GM12892 (cell line): ENCODE measurements around the gene RNF123.

Experiments
- DNase-seq: peaks from one replicate; pipeline ENCODE4 v3.0.0; 2011; ENCODE audit not compliant: insufficient read length
- FAIRE-seq: peaks from 2 replicates; lab custom pipeline; 2011; peaks lifted over from hg19 to GRCh38; lab: Jason Lieb, UNC
- POLR2A ChIP-seq: IDR thresholded peaks from 2 replicates; pipeline ENCODE4 v1.6.1; 2011; ENCODE audit warnings: low read depth, low read length, control low read depth
- POLR2AphosphoS5 ChIP-seq: IDR thresholded peaks from 2 replicates; pipeline ENCODE4 v1.6.1; 2011; ENCODE audit warnings: low read depth, low read length, control low read depth
- TAF1 ChIP-seq: IDR thresholded peaks from 2 replicates; pipeline ENCODE4 v1.6.1; 2011; ENCODE audit warnings: low read depth, mild to moderate bottlenecking, control low read depth, low read length, borderline replicate concordance

RNF123 gene

DNA sequence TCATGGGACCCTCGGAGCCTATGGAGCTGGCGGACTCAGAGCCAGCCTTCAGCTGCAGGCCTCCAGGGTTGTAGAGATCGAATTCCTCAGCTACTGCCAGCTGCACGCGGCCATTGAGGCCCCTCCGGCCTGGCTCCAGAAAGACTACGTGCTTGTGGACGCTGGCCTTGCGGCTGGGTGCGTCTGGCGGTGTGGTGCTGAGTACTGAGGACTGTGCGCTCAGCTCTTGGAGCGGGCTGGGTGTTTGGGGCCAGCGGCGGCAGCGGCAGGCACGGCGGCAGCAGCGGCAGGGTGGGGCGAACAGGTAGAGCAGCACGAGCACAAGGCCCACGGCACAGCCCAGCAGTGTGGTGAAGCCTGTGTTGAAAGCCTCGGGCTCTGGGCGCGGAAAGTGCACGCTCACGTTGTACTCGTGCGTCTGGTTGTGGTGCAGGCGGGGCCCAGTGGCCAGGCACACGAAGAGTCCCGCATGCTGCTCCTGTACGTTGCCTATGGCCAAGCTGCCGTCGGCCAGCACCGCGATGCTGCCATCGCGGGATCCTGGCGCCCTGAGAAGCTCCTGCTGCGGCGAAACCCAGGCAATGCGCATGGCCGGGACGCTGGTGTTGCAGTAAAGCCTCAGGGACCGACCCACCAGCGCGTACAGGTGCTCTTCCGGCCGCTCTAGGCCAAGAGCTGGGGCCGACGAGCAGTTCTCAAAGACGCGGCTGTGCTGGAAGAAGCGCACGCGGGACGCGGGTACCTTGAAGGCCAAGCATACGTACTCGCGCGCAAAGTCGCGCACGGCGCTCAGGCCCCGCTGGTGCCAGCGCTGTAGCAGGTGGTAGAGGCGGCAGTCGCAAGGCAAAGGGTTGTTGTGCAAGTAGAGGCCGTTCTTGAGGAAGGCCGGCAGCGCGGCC lies 28.9 kb downstream of the RNF123 start:
- FAIRE-seq (no peak), DNase-seq (no peak)
- TF ChIP-seq POLR2AphosphoS5 (no peak), POLR2A (no peak), TAF1 (no peak)

DNA sequence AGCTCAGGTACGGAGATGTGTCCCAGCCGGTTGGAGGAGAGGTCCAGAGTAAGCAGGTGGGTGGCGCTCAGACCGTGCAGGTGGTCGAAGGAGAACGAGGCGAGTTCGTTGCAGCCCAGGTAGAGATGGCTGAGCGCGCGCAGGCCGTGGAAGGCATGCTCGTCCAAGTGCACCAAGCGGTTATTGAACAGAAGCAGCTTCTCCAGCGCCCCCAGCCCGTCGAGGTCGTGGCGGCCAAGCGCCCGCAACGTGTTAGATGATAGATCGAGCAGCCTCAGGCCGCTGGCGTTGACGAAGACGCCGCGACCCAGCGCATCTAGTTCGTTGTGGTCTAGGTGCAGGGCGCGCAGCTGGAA lies 29.5 kb downstream of the RNF123 start:
- FAIRE-seq = no peak

DNA sequence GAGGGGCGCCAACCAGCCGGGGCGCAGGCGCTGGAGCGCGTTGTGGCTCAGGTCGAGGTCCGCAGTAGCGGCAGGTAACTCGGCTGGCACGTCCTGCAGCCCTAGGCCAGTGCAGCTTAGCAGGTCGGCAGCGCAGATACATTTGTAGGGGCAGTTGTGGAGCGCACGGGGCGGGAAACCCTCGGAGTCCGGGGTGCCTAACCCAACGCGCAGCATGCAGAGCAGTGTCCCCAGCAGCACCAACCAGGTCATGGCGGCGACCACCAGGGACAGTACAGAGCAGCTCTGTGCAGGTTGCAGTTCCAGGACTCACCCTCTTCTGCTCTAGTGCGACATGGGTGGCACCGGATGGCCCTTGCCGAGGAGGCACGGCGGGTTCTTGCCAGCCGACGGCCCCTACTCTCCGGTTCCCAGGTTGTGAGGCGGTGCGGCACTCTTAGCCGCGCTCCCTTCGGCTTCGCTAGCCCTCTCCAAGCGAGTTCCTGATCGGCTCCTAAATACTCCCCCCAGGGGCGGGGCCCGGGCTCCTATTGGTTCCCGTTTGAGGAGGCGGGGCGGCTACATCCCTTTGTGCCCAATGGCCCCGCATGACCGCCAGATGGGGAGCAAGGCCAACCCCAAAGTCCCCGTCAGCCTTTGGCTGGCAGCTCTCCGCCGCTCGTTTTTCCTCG lies 30.0 kb downstream of the RNF123 start, which contains the start of gene AMIGO3:
Gene AMIGO3 (minus strand): TSS at position 471 of the 671 bp plus-strand sequence. CDS start 219 bp downstream, at position 252.
- TF ChIP-seq POLR2A (peak; percentile 73; the same call in 1 of the 2 replicates), POLR2AphosphoS5 (peak; percentile 90), TAF1 (no peak)
- peak; percentile 97 for DNase-seq
- peak; percentile 85 for FAIRE-seq

More for the DNA sequence above, 29.5 kb downstream of the RNF123 start:
- no peak for DNase-seq
- TF ChIP-seq POLR2A = no peak
- TF ChIP-seq POLR2AphosphoS5 = no peak
- TF ChIP-seq TAF1 = no peak

DNA sequence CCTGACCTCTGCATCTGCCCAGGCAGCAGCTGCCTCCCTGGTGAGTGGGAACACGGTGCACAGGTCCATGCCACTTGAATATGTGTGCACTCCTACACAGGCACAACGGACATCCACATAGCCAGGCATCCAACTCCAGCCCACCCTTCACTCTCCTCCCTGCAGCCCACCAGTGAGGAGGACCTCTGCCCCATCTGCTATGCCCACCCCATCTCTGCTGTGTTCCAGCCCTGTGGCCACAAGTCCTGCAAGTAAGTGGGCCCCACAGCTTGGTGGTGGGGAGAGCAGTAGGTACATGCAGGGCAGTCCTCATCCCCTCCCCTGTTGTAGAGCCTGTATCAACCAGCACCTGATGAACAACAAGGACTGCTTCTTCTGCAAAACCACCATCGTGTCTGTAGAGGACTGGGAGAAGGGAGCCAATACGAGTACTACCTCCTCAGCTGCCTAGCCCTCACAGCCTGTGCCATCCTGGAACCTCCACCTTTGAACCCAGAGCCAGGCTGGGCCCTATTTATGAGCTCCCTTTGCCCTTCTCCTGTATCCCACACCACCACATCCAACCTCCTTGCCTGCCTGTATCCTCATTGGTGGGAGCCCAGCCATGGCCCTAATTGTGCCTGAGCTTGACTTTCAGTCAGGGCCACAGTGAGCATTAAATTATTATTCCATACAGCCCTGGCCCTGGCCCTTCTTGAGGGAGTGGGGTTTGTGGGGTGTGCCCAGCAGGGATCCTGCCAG lies 31.7 kb downstream of the RNF123 start:
- no peak for FAIRE-seq
- TF ChIP-seq POLR2A (no peak), TAF1 (no peak), POLR2AphosphoS5 (peak; percentile 19; the same call in 1 of the 2 replicates)
- no peak for DNase-seq

DNA sequence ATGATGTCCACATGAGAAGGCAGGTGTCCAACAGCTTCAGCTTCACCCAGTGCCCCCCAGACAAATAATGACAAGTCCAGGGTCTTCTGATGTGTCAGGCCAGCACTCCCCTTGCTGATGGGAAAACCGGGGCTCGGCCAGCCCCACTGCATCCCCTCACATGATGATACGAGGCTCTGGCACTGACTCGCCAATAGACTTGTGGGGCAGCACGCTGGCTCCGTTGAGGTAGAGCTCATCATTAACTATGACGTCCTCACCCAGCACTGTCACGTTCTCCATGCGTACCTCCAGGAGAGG lies 32.2 kb downstream of the RNF123 start:
- no peak for DNase-seq

DNA sequence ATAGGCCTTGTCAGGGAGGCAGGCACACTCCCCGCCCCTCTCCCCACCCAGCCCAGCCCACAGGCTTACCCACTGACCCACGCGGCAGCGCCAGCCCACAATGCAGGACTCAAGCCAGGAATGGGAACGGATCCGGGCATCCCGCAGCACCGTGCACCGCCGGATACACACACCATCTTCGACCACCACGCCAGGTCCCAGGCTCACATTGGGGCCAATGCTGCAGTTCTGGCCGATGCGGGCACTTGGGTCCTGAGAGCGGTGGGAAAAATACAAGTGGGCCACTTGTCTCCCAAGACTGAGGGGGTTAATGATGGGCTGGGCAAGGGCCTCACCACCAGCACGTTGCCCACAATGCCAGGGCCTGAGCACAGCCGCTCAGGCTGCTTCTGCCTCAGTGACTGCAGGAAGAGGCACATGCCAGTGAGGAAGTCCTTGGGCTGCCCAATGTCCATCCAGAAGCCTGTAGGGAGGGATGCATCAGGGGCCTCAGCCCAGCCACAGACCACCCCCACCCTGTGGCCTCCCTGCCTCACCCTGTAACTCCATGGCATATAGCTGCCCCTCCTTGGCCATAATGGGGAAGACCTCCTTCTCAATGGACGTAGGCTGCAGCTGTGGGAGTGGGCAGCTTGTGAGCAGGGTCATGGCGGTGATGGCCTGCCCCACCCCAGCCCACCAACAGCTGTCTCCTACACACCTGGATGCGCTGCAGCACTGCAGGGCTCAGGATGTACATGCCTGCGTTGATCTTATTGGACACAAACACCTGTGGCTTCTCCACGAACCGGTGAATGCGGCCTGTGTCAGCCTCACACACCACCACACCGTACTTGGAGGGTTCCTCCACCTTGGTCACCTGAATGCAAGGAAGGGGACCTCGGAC lies 32.8 kb downstream of the RNF123 start:
- DNase-seq (peak; percentile 2), FAIRE-seq (no peak)
- TF ChIP-seq POLR2AphosphoS5 = no peak
- no peak for TF ChIP-seq TAF1
- TF ChIP-seq POLR2A = no peak

More for the DNA sequence above, 32.2 kb downstream of the RNF123 start:
- TF ChIP-seq POLR2AphosphoS5 (no peak), TAF1 (no peak), POLR2A (no peak)
- FAIRE-seq = no peak

DNA sequence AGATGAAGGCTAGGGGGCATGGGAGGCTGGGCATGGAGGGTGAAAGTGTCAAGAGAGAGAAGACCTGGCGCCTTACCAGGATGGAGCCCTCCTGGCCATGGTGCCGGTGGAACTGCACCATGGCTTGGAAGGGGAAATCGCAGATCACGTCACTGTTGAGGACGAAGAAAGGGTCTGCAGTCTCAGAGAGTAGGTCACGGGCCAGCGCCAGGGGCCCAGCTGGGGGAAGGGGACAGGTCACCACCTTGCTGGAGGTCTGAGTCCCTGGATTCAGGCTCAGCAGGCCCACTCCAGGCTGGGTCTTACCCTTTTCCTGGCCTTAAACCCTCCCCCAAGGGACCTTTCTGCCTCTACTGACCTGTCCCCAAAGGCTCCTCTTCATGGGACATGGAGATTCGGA lies 33.5 kb downstream of the RNF123 start:
- DNase-seq (no peak), FAIRE-seq (peak; percentile 79)
- no peak for TF ChIP-seq POLR2A
- TF ChIP-seq POLR2AphosphoS5 = no peak
- no peak for TF ChIP-seq TAF1

DNA sequence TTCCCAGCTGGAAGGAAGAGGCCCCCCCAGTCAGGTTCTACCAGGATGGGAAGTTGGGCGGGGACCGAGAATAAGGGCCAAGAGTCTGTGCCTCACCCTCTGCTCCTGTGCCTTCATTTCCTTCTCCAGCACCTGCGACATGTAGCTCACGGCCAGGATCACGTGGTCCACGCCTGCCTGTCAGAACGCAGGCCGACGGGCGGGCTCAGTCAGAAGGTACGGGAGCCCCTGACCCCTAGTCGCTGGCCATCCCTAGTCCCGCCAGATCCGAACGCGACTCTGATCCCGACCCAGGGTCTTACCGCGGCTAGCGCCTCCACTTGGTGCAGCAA lies 33.9 kb downstream of the RNF123 start:
- TF ChIP-seq POLR2A (peak; percentile 51), TAF1 (no peak), POLR2AphosphoS5 (peak; percentile 62; the same call in 1 of the 2 replicates)
- FAIRE-seq (no peak), DNase-seq (peak; percentile 59)

DNA sequence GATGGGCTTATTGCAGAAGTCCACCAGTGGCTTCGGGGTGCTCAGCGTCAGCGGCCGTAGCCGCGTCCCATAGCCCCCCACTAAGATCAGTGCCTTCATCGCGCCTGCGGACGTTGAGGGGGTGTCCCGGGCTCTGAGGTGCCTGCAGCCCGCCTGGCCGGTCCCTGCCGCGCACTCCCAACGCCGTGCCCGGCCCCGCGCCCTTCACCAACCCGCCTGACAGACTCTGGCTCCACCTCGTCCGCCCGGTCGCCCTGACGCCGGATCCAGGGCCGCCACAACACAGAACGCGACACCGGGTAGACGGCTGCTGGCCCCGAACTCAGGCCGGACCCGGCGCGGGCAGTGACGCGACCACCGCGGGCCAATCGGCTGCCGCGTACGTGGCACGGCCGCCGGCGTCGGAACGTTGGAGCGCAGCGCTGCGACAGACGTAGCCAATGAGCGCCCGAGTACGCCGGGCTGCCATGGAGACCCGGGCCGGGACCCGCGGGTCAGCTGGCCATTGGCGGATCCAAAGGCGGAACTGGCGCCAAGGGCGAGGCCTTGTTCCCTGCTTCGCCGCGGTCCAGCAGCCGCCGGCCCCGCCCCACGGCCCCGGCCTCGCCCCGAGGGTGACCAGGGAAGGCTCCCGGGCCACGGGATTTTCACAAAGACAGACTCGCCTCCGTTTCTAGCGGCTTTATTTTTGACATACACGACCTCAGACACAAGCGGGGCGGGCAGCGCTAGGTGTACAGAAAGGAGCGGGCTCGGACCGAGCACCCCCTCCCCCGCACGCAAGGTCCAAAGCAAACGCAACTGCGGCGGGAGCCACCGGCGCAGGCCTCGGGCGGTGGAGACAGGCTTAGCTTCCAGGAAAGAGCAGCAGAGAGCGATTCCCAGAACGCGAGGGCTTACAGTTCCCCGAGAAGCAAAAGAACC lies 34.5 kb downstream of the RNF123 start, which contains the start of gene GMPPB:
Gene GMPPB (minus strand): TSS at position 324 of the 924 bp plus-strand sequence. CDS start 225 bp downstream, at position 99.
- TF ChIP-seq POLR2A (peak; percentile 83), POLR2AphosphoS5 (no peak; the same call in 1 of the 2 replicates)
- DNase-seq (peak; percentile 99), FAIRE-seq (peak; percentile 100)

DNA sequence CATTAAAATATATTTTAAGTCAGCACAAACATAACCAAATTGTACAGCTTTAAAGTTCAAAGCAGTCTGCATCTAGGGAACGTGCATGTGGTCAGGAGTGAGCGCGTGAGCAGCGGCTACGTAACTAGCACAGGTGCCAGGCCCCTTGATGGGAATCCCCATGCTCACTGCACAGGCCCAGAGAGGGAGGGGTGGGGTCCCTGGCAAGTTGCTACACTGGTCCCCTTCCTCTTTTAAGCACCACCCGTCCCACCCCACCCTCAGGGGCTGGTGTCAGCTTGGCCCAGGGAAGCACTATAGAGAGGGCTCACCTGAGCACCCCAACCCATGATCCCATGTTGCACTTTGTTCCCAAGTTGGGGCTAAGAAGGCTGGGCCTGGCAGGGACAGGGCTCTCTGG lies 35.2 kb downstream of the RNF123 start:
- no peak for FAIRE-seq
- no peak for TF ChIP-seq POLR2AphosphoS5
- TF ChIP-seq TAF1 = no peak
- no peak for TF ChIP-seq POLR2A
- DNase-seq = no peak
